ENCODE measurements around the gene NRXN3. TPM values are rescaled to one million over a fixed set of nuclear protein-coding genes. Genes with fewer than 3 reads are reported as not detected.

NRXN3 gene
- total and polyA plus RNA-seq, 2 experiments from 2014 or later: 5.7 to 7.1 TPM

DNA sequence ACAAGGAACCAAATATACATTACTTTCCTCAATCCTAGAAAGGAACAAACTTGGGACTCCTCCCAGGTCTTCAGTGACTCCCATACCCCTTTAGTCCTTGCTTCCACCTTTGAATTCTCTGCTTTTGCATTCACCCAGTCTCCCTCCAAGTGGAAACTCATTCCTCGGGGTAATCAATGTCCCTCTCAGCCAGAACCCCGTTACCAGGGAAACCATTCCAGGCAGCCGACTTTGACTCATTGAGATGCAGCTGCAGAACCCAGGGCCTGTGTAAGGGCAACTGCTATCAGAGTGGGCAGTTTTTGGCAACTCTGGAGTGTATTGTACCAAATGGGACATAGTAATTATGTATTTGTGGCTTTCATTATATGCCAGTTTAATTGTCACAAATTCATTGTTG lies 186.2 kb downstream of the NRXN3 start:
- H3K27me3 ChIP-seq: no peaks in the 10 kb centered on the region
- no peak overlapping the region for H3K27ac ChIP-seq
- TF ChIP-seq EZH2 (IDR thresholded peaks at IDR 0.05; ENCODE audit: borderline replicate concordance) (no peak), EZH2phosphoT487 (IDR thresholded peaks at IDR 0.05; ENCODE audit: low read depth, severe bottlenecking, unreplicated experiment) (no peak)
- TF ChIP-seq, protein P1, sequence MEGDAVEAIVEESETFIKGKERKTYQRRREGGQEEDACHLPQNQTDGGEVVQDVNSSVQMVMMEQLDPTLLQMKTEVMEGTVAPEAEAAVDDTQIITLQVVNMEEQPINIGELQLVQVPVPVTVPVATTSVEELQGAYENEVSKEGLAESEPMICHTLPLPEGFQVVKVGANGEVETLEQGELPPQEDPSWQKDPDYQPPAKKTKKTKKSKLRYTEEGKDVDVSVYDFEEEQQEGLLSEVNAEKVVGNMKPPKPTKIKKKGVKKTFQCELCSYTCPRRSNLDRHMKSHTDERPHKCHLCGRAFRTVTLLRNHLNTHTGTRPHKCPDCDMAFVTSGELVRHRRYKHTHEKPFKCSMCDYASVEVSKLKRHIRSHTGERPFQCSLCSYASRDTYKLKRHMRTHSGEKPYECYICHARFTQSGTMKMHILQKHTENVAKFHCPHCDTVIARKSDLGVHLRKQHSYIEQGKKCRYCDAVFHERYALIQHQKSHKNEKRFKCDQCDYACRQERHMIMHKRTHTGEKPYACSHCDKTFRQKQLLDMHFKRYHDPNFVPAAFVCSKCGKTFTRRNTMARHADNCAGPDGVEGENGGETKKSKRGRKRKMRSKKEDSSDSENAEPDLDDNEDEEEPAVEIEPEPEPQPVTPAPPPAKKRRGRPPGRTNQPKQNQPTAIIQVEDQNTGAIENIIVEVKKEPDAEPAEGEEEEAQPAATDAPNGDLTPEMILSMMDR (IDR thresholded peaks at IDR 0.05; ENCODE audit: poor library complexity): no peak
- H3K4me2 ChIP-seq: no peak overlapping the region
- no peaks in the 10 kb centered on the region for H4K20me1 ChIP-seq (ENCODE audit: insufficient read depth, poor library complexity, severe bottlenecking)
- WGBS (ENCODE audit: low lambda C conversion rate, missing lambda C conversion rate): 54% methylated on average over 3 of the region's 3 CpGs
- no peaks in the 10 kb centered on the region for H3K9me2 ChIP-seq (replicated peaks; ENCODE audit: insufficient read depth)
- no peaks in the 10 kb centered on the region for H3K36me3 ChIP-seq (replicated peaks; ENCODE audit: insufficient read depth, low read depth)
- no peaks in the 10 kb centered on the region for H3K79me2 ChIP-seq
- no peaks in the 10 kb centered on the region for H3K4me1 ChIP-seq (ENCODE audit: insufficient read depth)
- no peaks in the 10 kb centered on the region for H3K9me3 ChIP-seq (ENCODE audit: low read depth)
- H2AFZ ChIP-seq: no peak overlapping the region
- no peak for DNase-seq (ENCODE audit: low spot score)
- no peak overlapping the region for H3K4me3 ChIP-seq

DNA sequence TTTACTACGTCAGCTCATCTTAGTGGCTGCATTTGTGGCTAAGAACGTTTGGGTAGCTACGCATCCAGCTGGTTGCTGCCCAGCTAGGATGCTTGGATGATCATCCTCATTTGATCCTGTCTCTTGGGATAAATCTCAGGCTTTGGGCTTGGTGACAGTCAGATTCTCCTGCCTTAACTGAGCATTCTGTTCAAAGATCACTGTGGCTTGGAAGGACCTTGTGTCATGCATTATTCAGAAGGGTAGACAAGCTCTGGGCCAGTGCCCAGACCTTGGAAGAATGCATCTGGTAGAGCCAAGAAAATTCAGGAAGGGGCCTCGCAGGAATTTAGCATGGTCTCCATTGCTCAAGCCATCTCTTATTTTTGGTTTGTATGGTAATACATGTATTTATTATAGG lies 188.4 kb downstream of the NRXN3 start:
- Histone ChIP-seq H3K9me2 (replicated peaks; ENCODE audit: insufficient read depth) (no peaks in the 10 kb centered on the region), H3K79me2 (no peaks in the 10 kb centered on the region), H3K36me3 (replicated peaks; ENCODE audit: insufficient read depth, low read depth) (no peaks in the 10 kb centered on the region), H3K4me2 (no peak overlapping the region), H3K4me1 (ENCODE audit: insufficient read depth) (no peaks in the 10 kb centered on the region), H3K27me3 (no peaks in the 10 kb centered on the region), H3K4me3 (no peak overlapping the region), H4K20me1 (ENCODE audit: insufficient read depth, poor library complexity, severe bottlenecking) (no peaks in the 10 kb centered on the region), H2AFZ (no peak overlapping the region), H3K27ac (no peak overlapping the region), H3K9me3 (ENCODE audit: low read depth) (no peaks in the 10 kb centered on the region)
- DNase-seq (ENCODE audit: low spot score): no peak
- 89% methylated on average over 4 of the region's 4 CpGs for WGBS (ENCODE audit: low lambda C conversion rate, missing lambda C conversion rate)
- TF ChIP-seq EZH2 (IDR thresholded peaks at IDR 0.05; ENCODE audit: borderline replicate concordance) (no peak), EZH2phosphoT487 (IDR thresholded peaks at IDR 0.05; ENCODE audit: low read depth, severe bottlenecking, unreplicated experiment) (no peak)
- TF ChIP-seq, protein P1 (IDR thresholded peaks at IDR 0.05; ENCODE audit: poor library complexity): no peak

DNA sequence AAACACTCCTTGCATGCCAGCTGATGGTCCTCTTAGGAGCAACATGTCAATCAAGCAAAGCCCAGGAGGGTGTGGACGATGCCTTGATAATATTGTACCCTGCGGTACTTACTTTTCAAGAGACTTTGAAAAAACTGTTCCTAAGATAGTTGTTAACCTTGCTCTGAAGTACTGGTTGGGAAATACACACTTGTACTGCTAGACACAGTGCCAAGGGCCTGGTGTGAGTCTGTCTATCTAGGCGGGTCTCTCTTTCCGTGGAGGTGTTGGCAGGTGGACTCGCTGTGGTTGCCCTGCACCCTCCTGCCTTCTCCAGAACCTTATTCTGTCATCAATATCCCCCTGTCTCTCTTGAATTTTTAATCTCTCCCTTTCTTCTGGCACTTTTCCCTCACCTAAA lies 189.4 kb downstream of the NRXN3 start:
- no peak overlapping the region for H3K4me2 ChIP-seq
- H2AFZ ChIP-seq: no peak overlapping the region
- no peaks in the 10 kb centered on the region for H3K79me2 ChIP-seq
- H3K4me1 ChIP-seq (ENCODE audit: insufficient read depth): no peaks in the 10 kb centered on the region
- DNase-seq (ENCODE audit: low spot score): no peak
- H3K9me3 ChIP-seq (ENCODE audit: low read depth): no peaks in the 10 kb centered on the region
- no peak overlapping the region for H3K27ac ChIP-seq
- no peaks in the 10 kb centered on the region for H3K9me2 ChIP-seq (replicated peaks; ENCODE audit: insufficient read depth)
- H3K36me3 ChIP-seq (replicated peaks; ENCODE audit: insufficient read depth, low read depth): no peaks in the 10 kb centered on the region
- H3K27me3 ChIP-seq: no peaks in the 10 kb centered on the region
- H4K20me1 ChIP-seq (ENCODE audit: insufficient read depth, poor library complexity, severe bottlenecking): no peaks in the 10 kb centered on the region
- TF ChIP-seq, protein P1 (IDR thresholded peaks at IDR 0.05; ENCODE audit: poor library complexity): no peak
- TF ChIP-seq EZH2 (IDR thresholded peaks at IDR 0.05; ENCODE audit: borderline replicate concordance): no peak
- no peak for TF ChIP-seq EZH2phosphoT487 (IDR thresholded peaks at IDR 0.05; ENCODE audit: low read depth, severe bottlenecking, unreplicated experiment)
- no peak overlapping the region for H3K4me3 ChIP-seq
- WGBS (ENCODE audit: low lambda C conversion rate, missing lambda C conversion rate): 85% methylated on average over 5 of the region's 5 CpGs

- 91% methylated on average over 4 of the region's 4 CpGs for WGBS (ENCODE audit: low lambda C conversion rate, missing lambda C conversion rate)
- Histone ChIP-seq H3K9me3 (ENCODE audit: low read depth) (no peaks in the 10 kb centered on the region), H3K4me1 (ENCODE audit: insufficient read depth) (no peaks in the 10 kb centered on the region), H3K27me3 (no peaks in the 10 kb centered on the region), H3K36me3 (replicated peaks; ENCODE audit: insufficient read depth, low read depth) (no peaks in the 10 kb centered on the region), H3K79me2 (no peaks in the 10 kb centered on the region), H3K9me2 (replicated peaks; ENCODE audit: insufficient read depth) (no peaks in the 10 kb centered on the region), H2AFZ (no peak overlapping the region), H3K27ac (no peak overlapping the region), H3K4me2 (no peak overlapping the region), H3K4me3 (no peak overlapping the region), H4K20me1 (ENCODE audit: insufficient read depth, poor library complexity, severe bottlenecking) (no peaks in the 10 kb centered on the region)
- TF ChIP-seq EZH2 (IDR thresholded peaks at IDR 0.05; ENCODE audit: borderline replicate concordance) (no peak), EZH2phosphoT487 (IDR thresholded peaks at IDR 0.05; ENCODE audit: low read depth, severe bottlenecking, unreplicated experiment) (no peak)
- DNase-seq (ENCODE audit: low spot score): no peak
Measured at GRCh38 chr14:78363008-78363407, 192.8 kb downstream of the NRXN3 start.
